HG03064 (cell line): ENCODE data around the gene FBXO40.

Experiments used
- ATAC-seq: cut with Tn5 transposase; IDR thresholded peaks from one replicate; pipeline ENCODE4 v1.9.1; 2021; ENCODE audit warnings: low read depth; ENCODE audit not compliant: unreplicated experiment

Gene FBXO40

DNA sequence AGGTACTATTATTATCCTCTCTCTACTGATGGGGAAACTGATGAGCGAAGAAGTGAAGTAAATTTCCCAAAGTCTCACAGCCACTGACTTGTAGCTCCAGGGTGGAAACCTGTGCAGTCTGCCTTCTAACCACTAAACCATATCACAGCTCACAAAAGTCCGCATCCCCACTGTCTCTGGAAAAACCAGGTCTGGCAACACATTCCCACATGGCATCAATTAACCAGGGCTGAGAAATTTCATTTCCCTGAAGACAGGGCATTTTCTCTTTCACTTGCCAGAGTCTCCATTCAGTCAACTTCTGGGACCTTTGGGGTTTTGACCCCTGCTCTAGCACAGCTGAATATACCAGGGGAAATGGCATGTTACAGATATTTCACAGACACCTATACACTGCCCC lies 26.5 kb downstream of the FBXO40 start:
- ATAC-seq, result no peak

DNA sequence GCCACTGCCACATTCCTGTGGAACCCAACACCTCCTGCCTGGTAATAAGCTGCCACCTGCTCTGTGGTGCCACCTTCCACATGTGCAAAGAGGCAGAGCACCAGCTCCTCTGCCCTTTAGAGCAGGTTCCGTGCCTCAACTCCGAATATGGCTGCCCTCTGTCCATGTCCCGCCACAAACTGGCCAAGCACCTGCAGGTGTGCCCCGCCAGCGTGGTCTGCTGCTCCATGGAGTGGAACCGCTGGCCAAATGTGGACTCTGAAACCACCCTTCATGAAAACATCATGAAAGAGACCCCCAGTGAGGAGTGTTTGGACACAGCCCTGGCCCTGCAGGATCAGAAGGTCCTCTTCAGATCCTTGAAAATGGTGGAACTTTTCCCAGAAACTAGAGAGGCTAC lies 28.3 kb downstream of the FBXO40 start:
- no peak for ATAC-seq

DNA sequence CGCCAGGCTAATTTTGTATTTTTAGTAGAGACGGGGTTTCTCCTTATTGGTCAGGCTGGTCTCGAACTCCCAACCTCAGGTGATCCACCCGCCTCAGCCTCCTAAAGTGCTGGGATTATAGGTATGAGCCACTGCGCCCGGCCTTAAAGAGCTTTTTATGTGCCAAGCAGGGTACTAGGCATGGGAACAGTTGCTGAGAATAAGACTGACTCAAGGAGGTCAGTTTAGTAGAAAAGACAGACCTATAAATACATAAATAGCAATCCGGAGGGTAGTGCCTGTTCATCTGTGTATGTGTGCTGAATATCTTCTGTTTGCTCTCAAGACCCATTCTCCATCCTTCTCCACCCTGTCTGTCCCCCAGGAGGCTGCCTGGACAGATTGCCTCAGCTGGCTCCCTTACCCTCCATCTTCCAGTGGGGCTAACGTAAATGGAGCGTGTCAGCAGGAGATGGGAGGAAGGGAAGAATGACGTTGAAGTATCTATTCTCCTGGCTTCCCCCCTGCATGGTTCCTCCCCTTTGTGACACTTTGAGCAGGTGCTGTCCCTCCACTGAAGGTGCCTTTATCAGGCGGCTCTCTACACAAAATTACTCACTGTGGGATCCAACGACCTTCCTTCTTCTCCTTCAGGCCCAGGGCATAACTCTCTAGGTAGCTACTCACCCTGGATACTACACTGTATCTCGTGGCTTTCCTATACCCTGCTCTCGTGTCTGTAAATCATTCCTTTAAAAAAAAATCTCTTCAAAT lies 31.1 kb downstream of the FBXO40 start:
- ATAC-seq, result no peak

DNA sequence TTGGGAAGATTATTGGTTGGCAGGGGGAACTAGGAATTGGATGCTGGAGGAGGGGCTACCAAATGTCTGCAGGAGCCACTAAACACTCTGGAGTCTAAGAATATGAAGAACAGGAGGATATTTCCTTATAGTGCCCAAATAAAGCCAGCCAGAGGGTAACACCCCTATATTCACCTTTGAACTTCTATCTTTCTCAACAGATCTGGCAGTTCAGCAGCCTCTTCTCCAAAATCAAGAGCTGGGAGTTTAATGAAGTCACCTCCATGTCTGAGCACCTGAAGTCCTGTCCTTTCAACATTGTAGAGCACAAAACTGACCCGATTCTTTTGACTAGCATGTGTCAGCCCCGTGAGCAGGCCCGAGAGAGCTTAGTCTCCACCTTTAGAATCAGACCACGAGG lies 33.3 kb downstream of the FBXO40 start:
- no peak for ATAC-seq

DNA sequence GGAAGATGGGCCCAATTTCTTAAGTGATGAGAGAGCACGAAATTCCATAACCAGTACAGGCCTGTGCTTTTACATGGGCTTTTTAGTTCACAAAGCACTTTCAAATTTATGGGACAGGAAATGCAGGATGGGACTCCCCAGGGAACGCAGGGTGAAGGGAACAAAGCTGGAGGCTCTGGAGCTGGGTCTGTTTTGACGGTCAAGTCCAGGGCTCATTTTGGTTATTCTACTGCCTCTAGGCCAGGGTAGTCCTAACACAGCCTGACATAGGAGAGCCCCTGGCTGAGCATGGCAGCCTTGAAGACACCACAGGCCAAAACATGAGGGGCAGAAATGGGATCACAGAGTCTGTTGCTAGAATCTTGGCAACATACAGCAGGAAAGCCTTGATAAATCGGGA lies 34.0 kb downstream of the FBXO40 start:
- ATAC-seq, result no peak

DNA sequence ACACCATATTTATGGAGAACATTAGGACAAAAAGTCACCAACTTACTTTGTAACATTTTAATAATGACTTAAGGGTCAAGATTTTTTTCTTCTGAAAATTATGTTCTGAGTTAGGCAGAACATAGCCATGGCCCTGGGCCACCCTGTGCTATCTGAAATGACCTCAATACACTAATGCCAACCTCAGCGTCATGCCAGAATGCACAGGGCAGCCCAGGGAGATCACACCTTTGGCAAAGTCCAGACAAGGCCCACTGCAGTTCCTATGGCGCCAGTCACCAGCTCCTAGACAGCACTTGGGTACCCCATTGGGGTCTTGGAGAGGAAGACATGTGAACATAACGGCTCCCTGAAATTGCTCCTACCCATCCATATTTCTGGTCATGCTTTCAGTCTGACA lies 34.4 kb downstream of the FBXO40 start:
- no peak for ATAC-seq

DNA sequence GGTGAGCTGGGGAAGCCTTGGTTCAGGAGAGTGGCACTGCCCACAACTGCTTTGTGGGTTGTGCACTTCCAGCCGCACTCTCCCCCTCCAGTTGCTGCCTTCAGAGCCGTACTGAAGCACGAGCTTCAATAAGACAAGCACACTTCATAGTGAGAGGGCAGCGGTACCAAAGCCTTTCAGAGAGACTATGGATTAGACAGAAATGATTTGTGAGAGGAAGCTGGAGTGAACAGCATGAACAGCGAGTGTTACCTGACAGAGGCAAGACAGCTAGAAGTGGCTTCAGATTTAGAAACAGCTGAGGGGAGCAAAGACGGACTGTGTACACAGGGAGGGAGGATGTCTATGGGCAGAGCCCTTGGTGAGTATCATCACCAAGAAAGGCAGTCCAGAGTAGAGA lies 36.4 kb downstream of the FBXO40 start:
- no peak for ATAC-seq

DNA sequence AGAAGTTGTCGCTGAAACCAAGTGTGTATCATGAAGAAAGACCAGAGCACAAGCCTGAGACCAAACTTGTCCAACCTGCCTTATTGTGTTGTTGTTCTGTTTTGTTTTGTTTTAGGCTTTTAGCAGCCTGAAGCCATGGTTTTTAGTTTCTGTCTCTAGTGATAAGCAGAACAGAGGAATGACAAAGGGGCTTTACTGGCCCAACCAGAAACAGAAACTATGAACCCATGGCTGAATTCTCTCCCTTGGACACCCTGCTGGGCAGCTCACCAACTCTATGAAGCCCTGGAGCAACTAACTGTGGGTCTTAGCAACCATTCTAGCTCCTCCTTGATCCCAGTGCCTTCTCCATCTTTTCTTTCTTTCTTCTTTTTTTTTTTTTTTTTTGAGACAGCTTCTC lies 37.2 kb downstream of the FBXO40 start:
- ATAC-seq, result no peak

DNA sequence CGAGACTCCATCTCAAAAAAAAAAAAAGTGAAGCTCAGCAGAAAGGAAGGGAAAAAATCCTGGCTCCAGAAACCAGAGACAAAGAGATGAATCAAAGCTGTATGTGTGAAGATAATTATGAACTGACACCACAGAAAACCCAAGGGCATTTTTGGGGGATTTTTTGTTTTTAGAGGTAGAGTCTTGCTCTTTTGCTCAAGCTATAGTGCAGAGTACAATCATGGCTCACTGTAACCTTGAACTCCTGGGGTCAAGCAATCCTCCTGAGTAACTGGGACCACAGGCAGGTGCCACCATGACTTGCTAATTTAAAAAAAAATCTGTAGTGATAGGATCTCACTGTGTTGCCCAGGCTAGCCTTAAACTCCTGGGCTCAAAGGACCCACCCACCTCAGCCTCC lies 44.7 kb downstream of the FBXO40 start:
- no peak for ATAC-seq

DNA sequence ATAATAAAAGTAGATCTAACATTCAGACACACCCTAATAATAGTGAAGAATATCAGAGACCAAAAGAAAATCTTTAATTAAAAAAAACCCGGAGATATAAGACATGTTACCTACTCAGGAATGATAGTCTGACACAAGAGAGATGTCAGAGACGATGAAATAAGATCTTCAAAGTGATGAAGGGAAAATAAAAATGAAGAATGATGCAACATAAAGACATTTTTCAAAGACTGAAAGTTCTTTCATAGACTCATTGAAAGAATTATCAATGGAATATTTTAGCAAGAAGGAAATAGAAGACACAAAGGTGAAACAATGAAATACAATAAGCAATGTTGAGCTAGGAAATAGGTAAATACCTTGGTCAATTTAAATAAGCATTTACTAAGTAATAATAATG lies 47.9 kb downstream of the FBXO40 start:
- ATAC-seq, result no peak

DNA sequence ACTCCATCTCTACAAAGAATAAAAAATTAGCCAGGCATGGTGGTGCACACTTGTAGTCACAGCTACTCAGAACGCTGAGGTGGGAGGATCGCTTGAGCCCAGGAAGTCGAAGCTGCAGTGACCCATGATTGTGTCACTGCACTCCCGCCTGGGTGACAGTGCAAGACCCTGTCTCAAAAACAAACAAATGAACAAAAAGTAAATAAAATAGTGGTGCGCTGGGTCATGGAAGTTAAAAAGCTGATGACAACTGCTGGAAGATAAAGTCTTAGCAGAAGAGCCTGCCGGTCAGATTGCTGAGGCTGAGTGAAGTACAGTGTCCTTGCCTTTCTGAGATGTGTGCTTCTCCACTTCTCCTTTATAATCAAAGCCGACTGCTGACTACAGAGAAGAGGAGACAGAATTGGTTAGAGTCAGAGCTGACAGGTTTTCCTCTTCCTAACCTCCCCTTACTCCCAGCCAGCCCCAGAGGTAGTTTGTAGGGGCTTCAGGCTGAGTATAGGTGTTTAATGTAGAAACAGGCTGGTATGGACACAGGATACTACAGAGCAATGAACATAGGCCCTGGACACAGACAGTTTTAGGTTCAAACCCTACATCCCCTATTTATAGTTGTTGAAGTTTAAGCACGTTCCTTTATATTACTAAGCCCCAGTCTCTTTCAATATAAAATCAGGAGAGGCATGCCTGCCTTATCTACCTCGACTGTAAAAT lies 49.6 kb downstream of the FBXO40 start:
- ATAC-seq, result no peak

DNA sequence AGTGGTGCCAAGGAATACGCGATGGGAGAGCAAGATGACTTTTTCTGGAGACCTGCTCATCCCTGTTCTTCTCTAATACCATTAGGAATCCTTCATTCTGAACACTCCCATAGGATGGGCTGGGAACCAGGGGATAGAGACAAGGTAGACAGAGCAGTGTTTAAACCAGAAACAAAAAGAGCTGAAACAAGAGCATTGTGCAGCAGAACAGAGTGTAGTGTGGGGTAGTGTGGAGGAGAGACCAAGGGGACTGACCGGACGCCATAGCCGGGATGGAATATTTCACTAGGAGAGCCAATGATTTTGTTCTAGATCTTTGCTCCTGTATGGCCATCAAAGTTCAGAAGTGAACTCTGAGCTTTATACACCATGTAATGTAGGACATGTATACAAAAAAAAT lies 51.9 kb downstream of the FBXO40 start:
- no peak for ATAC-seq

DNA sequence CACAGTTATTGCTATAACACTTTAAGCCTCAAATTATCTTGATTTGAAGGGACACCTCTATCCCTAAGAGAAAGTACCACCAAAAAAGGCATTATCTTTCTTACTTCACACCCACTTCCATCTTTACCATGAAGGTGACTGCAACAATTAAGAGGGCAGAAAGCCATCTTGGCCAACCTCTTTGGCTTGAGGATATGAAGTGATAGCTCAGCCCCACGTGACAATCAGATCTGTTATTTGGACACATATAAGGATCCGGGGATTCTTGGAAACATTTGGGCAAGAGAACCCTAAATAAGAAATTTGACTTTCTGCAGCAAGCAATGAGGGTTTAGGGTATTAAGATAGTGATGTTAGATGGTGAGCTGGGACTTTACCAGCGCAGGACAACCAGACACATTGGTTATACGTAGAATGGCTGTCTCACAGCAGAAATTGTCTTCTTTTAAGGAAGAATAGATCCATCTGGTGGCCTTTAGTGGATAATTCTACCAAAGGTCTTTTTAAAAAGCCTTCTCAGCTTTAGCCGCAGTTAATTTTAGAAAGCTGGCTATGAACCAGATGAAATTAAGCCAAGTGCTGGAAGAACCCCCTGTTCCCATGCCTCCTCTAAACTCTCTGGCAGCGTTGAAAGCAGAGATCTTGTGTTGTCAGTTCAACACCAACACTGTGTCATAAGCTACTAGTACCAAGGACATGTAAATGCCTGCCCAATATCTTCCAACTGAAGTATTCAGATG lies 55.2 kb downstream of the FBXO40 start:
- no peak for ATAC-seq

DNA sequence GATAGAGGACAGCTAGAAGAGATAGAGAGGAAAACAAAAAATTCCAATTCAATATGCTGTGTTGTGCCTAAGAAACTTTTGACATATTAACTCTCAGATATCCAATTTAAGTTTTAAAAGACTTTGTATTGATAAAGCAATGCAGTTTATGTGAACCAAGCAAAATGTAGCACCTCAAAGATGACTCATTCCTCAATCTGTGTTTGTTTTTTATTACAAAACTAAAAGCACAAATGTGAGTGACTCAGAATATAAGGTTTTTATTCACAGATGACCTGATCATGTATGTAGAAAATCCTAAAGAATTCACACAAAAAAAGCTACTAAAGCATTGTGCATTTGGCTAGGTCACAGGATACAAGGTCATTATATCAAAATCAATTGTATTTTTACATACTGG lies 56.5 kb downstream of the FBXO40 start:
- no peak for ATAC-seq

DNA sequence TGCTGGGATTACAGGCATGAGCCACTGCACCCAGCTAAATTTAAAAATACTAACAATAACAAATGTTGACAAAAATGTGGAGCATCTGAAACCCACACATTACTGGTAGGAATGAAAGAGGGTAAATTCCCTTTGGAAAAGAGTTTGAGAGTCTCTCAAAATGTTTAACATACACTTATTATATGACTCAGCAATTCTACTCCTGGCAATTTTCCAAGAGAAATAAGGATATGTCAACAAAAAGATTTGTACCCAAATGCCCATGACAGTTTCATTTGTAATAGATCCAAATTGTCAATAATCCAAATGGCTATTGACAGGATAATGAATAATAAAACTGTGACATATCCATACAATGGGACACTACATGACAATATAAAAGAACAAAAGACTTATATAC lies 58.5 kb downstream of the FBXO40 start:
- ATAC-seq, result no peak

DNA sequence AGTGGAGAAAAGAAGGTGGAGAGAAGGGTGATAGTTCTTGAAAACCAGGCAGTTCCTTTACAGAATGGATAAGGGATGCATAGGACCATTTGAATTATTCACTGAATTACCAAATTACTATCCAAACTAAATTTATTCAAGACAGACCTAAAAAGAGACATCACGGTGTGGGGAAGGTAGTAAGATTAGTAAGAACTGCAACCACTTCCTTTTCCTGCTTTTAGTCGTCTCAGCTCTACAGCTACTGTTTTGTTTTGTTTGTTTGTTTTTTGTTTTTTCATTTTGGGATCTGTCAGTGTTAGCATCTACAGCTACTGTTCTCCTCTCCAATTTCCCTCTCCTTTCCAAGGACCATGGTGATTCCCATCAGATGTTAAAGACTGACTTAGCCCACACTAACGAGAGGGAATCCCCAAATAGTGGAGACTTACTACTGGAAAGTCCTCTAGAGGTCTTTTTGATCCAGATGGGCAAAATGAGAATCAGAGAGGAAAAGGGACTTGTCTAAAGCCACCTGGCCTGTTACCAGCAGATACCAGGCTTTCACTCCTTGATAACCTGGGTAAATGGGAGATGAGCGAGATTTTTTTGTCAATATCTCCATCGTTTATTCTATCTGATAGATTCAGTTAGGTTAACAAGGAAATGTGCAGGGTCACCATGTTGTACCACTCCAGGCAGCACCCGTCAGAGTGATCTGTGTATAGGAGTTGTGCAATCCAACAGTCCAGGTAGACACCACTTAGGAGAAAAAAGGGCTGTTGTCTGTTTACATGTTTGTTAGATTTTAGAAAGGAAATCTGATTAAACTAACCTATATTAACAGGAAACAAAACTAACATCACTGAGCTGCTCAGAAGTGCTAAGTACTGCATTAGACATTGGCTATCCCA lies 61.6 kb downstream of the FBXO40 start:
- peak; percentile 84 for ATAC-seq

DNA sequence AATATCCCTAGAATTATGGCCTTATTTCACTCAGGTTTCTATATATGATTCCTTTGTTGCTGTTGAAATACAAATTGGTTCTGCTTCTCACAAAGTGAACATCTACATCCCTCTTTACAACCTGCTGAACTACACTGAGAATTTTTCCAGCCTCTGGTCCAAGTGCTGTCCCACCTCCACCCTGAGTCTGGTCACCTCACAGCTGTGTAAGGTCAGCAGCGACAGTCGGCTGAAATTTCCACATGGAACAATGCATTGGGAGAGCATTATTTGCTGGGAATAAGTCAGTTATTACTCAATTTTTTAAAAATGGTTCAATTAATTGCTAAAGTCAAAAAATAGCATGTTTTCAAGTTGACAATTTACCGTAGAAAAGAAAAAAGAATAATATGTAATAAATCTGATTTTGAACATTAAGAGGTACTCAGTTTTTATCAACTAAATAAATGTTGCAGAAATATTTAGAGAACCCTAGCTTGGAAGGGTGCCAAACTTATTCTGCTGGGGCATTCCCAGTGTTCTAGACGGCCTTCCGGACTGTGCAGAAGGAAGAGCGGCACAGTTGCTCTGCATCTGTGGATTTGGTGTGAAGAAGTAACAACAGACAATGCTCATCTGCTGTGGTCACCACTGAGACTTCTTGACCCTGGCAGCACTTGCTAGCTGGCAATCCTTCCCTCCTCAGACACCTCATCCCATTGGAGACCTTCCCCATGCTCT lies 65.7 kb downstream of the FBXO40 start:
- ATAC-seq, result no peak

DNA sequence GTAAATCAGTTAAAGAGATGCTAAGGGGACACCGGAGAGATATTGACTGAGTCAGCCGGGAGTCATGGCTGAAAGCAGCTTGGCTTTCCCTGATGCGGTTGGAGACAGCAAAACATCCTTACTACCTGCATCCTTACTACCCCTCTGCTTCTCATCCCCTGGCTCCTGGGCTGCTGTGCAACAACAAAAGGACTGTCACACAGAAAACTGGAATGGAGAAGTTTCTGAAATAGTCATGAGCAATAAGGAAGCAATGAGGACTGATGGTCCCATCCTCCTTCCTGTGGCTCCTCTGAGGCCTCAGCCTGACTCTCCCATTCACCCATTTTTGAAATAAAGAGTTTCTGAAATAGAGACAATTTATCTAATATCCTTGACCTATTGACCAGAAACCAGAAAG lies 66.4 kb downstream of the FBXO40 start:
- no peak for ATAC-seq

DNA sequence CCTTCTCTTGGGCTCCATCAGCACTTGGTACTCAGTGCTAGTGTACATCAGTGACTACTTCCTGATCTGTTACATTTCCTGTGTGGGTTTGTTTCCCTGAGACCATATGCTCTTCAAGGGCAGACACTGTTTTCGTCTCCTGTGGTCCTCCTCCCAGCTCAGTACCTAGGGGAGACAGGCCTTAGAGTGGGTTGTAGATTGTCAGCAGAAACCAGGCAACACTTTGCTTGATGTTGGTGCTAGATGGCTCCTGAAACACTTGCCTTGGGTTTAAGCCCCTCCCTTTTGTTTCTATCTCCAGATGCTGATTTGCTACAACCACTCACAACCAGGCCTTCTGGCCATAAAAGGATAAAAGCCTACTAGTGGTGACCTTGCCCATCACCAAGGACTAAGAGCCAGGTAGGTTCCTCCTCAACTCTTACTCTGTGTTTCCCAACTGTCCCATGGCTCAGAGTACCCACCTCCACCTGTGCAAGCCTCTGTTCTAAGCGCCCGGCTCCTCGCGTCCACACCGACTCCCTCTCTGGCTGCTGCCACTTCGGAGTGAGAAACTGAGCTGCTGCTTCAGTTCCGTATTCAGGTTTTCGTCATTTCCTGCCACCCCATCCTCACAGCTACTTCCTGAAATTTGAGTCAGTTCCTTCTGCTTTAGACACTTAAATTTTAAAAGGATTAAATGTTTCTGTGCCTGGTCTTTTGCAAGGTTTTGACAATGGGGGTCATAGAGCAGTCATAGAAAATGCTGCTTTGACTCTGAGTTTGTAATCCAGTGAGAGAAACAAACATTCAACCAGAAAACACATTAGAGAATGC lies 67.4 kb downstream of the FBXO40 start, which contains the start of gene HCLS1:
HCLS1 (minus strand) TSS at position 548 of the 816 bp plus-strand sequence. CDS start 2,556 bp downstream, outside the sequence.
- ATAC-seq, result peak; percentile 83
